GM12878 (cell line): ENCODE measurements around the gene BMI1. TPM values are rescaled to one million over a fixed set of nuclear protein-coding genes. Genes with fewer than 3 reads are reported as not detected.

ENCODE experiments used
- ATAC-seq: fragments of 200-7000 bp; cut with Tn5 transposase; 3 replicates; pipeline ENCODE4 v1.9.1; 2020; ENCODE audit warnings: mild to moderate bottlenecking, moderate library complexity
- BruUV-seq: library from RNA; stranded (reverse); fragments of 400-500 nt; replicated peaks from 2 replicates; lab custom pipeline; 2021; lab: Mats Ljungman, UMichigan
- CTCF ChIA-PET: fragments of 300-600 bp; sonication (Branson Sonifier 250); formaldehyde crosslinking; extraction: SDS; loops from one replicate; lab custom pipeline; 2021; ENCODE audit warnings: inconsistent platforms; lab: Yijun Ruan, JAX
- POLR2A ChIA-PET: fragments of 350-600 bp; formaldehyde crosslinking; extraction: SDS; loops from one replicate; lab custom pipeline; 2021; ENCODE audit warnings: inconsistent platforms; lab: Charles Lee
- RAD21 ChIA-PET: fragments of 300-600 bp; sonication (Branson Sonifier 250); formaldehyde crosslinking; loops from one replicate; lab custom pipeline; 2023; ENCODE audit warnings: antibody characterized with exemption; ENCODE audit not compliant: unreplicated experiment; lab: Charles Lee
- SMC1A ChIA-PET: fragments of 300-600 bp; sonication (Branson Sonifier 250); formaldehyde crosslinking; loops from one replicate; lab custom pipeline; 2023; ENCODE audit not compliant: unreplicated experiment, uncharacterized antibody; lab: Charles Lee
- DNase-seq: peaks from one replicate; pipeline ENCODE4 v3.0.0-alpha.2; 2011; ENCODE audit warnings: low read depth, low spot score
- FAIRE-seq: peaks from 3 replicates; lab custom pipeline; 2011; peaks lifted over from hg19 to GRCh38; lab: Jason Lieb, UNC
- H2AFZ ChIP-seq: 2 replicates; pipeline ENCODE4 v1.6.0; 2011; ENCODE audit warnings: low read depth, low read length, control low read depth; ENCODE audit not compliant: control insufficient read depth
- H3K27ac ChIP-seq: 2 replicates; pipeline ENCODE4 v1.5.1; 2011; ENCODE audit warnings: control low read depth; ENCODE audit not compliant: control insufficient read depth, insufficient read depth
- H3K27me3 ChIP-seq, 2 experiments: replicated peaks in 1 of 2; 2 replicates each; pipeline versions ENCODE4 v1.6.0 to v1.6.1; 2011; ENCODE audit warnings: low read length in 1 of 2; ENCODE audit not compliant: control insufficient read depth in 2 of 2, insufficient read depth in 2 of 2
- H3K36me3 ChIP-seq, 2 experiments: 2 replicates each; pipeline ENCODE4 v1.5.1; 2011; ENCODE audit warnings: low read length in 1 of 2; ENCODE audit not compliant: control insufficient read depth in 2 of 2, insufficient read depth in 2 of 2
- H3K4me1 ChIP-seq: 2 replicates; pipeline ENCODE4 v1.6.1; 2011; ENCODE audit warnings: mild to moderate bottlenecking, low read length, moderate library complexity, mixed read lengths; ENCODE audit not compliant: control insufficient read depth, insufficient read depth
- H3K4me2 ChIP-seq: 2 replicates; pipeline ENCODE4 v1.6.0; 2011; ENCODE audit warnings: control low read depth; ENCODE audit not compliant: control insufficient read depth, insufficient read depth
- H3K4me3 ChIP-seq: fragments of 200-600 bp; sonication (generic); 2 replicates; pipeline ENCODE4 v1.5.1; 2016
- H3K79me2 ChIP-seq: 2 replicates; pipeline ENCODE4 v1.6.0; 2011; ENCODE audit warnings: low read length; ENCODE audit not compliant: control insufficient read depth, insufficient read depth
- H3K9ac ChIP-seq: 2 replicates; pipeline ENCODE4 v1.8.0; 2011; ENCODE audit warnings: low read length, control low read depth, mixed read lengths; ENCODE audit not compliant: control insufficient read depth, insufficient read depth
- H3K9me3 ChIP-seq: replicated peaks from 3 replicates; pipeline ENCODE4 v1.5.1; 2011; ENCODE audit warnings: mild to moderate bottlenecking, low read length; ENCODE audit not compliant: control insufficient read depth, insufficient read depth
- H4K20me1 ChIP-seq: 2 replicates; pipeline ENCODE4 v1.6.0; 2011; ENCODE audit not compliant: control insufficient read depth, insufficient read depth
- CREM ChIP-seq: IDR thresholded peaks from 2 replicates; pipeline ENCODE4 v1.6.1; 2014; ENCODE audit warnings: antibody characterized with exemption, low read depth
- HCFC1 ChIP-seq: fragments of 150-350 bp; IDR thresholded peaks from 2 replicates; pipeline ENCODE4 v1.6.1; 2014; ENCODE audit warnings: low read length
- MEF2A ChIP-seq: IDR thresholded peaks from 2 replicates; pipeline ENCODE4 v1.6.1; 2011; ENCODE audit warnings: low read depth, mild to moderate bottlenecking, low read length, moderate library complexity; ENCODE audit not compliant: insufficient read depth
- NFXL1 ChIP-seq: fragments of 450-650 bp; IDR thresholded peaks from 2 replicates; pipeline ENCODE4 v1.6.1; 2017; ENCODE audit warnings: antibody characterized with exemption, mild to moderate bottlenecking, borderline replicate concordance
- PAX5 ChIP-seq: IDR thresholded peaks from 2 replicates; pipeline ENCODE4 v1.6.1; 2011; ENCODE audit warnings: low read depth, low read length, borderline replicate concordance
- PML ChIP-seq: IDR thresholded peaks from 2 replicates; pipeline ENCODE4 v1.6.1; 2012; ENCODE audit warnings: low read length, inconsistent platforms
- RCOR1 ChIP-seq: conservative IDR thresholded peaks from 2 replicates; pipeline ENCODE4 v1.6.1; 2012; ENCODE audit warnings: low read depth, low read length, improper control_type of control experiment
- TCF3 ChIP-seq: IDR thresholded peaks from 2 replicates; pipeline ENCODE4 v1.6.1; 2012; ENCODE audit warnings: low read depth, mild to moderate bottlenecking, low read length, borderline replicate concordance; ENCODE audit not compliant: insufficient read depth
- ZNF384 ChIP-seq: IDR thresholded peaks from 2 replicates; pipeline ENCODE4 v1.6.1; 2012; ENCODE audit warnings: low read depth, mild to moderate bottlenecking, low read length, improper control_type of control experiment, borderline replicate concordance
- WGBS: methylation state at CpG from one replicate; pipeline ENCODE4 v1.1.6; 2016; ENCODE audit warnings: low lambda C conversion rate; ENCODE audit not compliant: insufficient replicate concordance, insufficient coverage; ENCODE audit errors: missing lambda C conversion rate; 5-methylcytosine and 5-hydroxymethylcytosine counted together
- in situ Hi-C: fragments of 300-500 bp; cut with MboI; formaldehyde crosslinking; loops from 9 replicates; pipeline ENCODE4 v1.14.3; 2018; ENCODE audit warnings: mixed read lengths
- intact Hi-C: fragments of 100-400 bp; cut with micrococcal nuclease; formaldehyde crosslinking; loops from one replicate; pipeline ENCODE4 v1.14.2; 2022; ENCODE audit not compliant: unreplicated experiment
- polyA plus RNA-seq, 11 experiments: library from polyadenylated mRNA; depleted of rRNA in 4 of 11; unstranded in 6 of 11; stranded (reverse) in 5 of 11; fragments of >200 nt; fragmentation: Nextera tagmentation in 4 of 11; fragmentation: Illumina TruSeq in 1 of 11; extraction: Ambion mirVana in 4 of 11; extraction: Trizol in 1 of 11; gene quantifications; 1 replicate in 1 of 11; 2 replicates in 10 of 11; pipeline versions ENCODE4 v1.2.1 to v1.2.3, GENCODE V29; 2011 to 2016; ENCODE audit warnings: inconsistent platforms in 2 of 11, missing spikeins in 2 of 11, low read depth in 1 of 11
- total RNA-seq, 4 experiments: library from RNA; depleted of rRNA in 3 of 4; stranded (reverse); fragments of >200 nt in 3 of 4; fragmentation: Illumina TruSeq in 1 of 4; extraction: Trizol in 1 of 4; gene quantifications; 2 replicates each; pipeline versions ENCODE4 v1.2.1 to v1.2.3, GENCODE V29; 2013 to 2021
- TF ChIP-seq, protein P1 (sequence below): IDR thresholded peaks from 2 replicates; pipeline ENCODE4 v1.6.1; 2011; ENCODE audit warnings: mild to moderate bottlenecking, low read depth, low read length, moderate library complexity; ENCODE audit not compliant: insufficient replicate concordance
- TF ChIP-seq, protein P2 (sequence below): fragments of 450-650 bp; formaldehyde crosslinking; IDR thresholded peaks from 2 replicates; pipeline ENCODE4 v1.5.0; 2022; ENCODE audit warnings: mild to moderate bottlenecking, missing genetic modification characterization
- TF ChIP-seq, protein P3 (sequence below): fragments of 450-650 bp; IDR thresholded peaks from 2 replicates; pipeline ENCODE4 v1.6.1; 2016; ENCODE audit warnings: mild to moderate bottlenecking
- TF ChIP-seq, protein P4 (sequence below): fragments of 450-650 bp; IDR thresholded peaks from 2 replicates; pipeline ENCODE4 v1.6.1; 2017; ENCODE audit warnings: low read depth, mild to moderate bottlenecking, moderate library complexity

BMI1 gene
- total and polyA plus RNA-seq, 10 of the 15 experiments (the other 5 are each of a cell fraction or from before 2014, with no cell fraction given): 8.0 to 49.7 (median 25.8) TPM

DNA sequence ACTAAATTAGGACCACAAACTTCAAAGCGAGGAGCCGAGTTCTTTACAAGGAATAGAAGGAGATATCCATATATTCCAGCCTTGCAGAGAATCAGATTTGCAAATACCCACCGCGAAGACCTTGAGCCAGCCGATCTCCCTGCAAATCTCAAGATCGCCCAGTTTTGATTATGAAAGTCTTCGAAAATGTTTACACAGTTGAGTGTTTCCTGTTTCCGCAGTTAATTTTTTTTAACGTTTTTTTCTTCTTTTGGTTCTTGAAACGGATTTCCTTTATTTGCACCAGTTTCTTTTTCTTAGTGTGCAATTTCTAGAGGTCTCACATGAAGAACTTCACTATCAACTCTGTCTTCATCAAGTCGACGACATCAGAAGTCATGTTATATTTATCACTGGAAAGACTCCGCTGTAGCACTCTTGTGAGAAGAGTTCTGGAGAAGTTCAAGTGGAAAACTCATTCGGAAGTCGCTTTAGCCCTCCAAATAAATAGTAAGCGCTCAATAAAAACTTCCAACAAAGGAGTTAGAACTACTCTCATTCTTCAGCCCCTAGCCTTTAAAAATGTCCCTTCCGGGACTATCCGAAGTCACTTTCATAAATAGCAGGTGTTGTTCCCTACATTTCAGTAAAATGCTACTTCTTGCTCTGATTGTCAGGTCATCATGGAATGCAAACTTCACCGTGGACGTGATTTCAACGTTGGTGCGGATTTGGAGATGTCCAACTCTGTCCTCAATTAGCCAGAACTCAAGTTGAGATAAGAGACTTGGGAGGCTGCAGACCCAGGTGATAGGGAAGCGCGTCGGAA is 12.5 kb downstream of the BMI1 start (continued):
- TF ChIP-seq, protein P1, sequence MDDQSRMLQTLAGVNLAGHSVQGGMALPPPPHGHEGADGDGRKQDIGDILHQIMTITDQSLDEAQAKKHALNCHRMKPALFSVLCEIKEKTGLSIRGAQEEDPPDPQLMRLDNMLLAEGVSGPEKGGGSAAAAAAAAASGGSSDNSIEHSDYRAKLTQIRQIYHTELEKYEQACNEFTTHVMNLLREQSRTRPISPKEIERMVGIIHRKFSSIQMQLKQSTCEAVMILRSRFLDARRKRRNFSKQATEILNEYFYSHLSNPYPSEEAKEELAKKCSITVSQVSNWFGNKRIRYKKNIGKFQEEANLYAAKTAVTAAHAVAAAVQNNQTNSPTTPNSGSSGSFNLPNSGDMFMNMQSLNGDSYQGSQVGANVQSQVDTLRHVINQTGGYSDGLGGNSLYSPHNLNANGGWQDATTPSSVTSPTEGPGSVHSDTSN: no peak
- TF ChIP-seq TCF3 (no peak), MEF2A (no peak), PAX5 (no peak)

DNA sequence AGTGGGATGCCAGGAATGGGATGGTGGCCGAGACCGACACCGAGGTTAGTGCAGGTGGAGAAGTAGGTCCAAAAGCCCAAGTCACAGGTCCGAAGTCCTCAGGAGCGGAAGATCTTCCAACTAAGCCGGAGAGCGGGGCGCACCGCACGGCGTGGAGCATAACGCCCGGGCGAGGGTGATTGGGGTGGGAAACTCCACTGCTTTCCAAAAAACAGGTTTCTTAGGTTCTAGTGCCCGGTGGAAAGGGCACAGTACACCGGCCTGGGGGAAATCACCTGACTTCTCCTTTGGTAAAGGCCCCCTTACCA is 13.0 kb downstream of the BMI1 start:
- ATAC-seq (no peak), DNase-seq (no peak), FAIRE-seq (no peak)
- Histone ChIP-seq H3K4me2 (peak overlapping the region; percentile 66; the same call in 1 of the 2 replicates), H3K9ac (no peak overlapping the region), H3K27me3 (peaks cover 8 to 25% of the 10 kb centered on the region in 2 experiments), H3K27ac (no peak overlapping the region), H2AFZ (no peak overlapping the region), H3K4me3 (no peak overlapping the region), H3K9me3 (no peaks in the 10 kb centered on the region; the same call in 2 of the 3 replicates), H3K4me1 (peaks cover 24% of the 10 kb centered on the region), H3K79me2 (no peaks in the 10 kb centered on the region), H3K36me3 (peaks cover 2 to 12% of the 10 kb centered on the region in 2 experiments; a peak in 3 of 4 replicates), H4K20me1 (no peaks in the 10 kb centered on the region)
- CTCF ChIA-PET: no interaction called here
- intact Hi-C loops: no loop called here
- in situ Hi-C loops: no loop called here
- POLR2A ChIA-PET: no interaction called here
- SMC1A ChIA-PET: no interaction called here
- BruUV-seq: no TSS peak
- RAD21 ChIA-PET: no interaction called here
- WGBS: 99% methylated on average over 16 of the region's 16 CpGs
- no peak for TF ChIP-seq NFXL1
- TF ChIP-seq, protein P2, sequence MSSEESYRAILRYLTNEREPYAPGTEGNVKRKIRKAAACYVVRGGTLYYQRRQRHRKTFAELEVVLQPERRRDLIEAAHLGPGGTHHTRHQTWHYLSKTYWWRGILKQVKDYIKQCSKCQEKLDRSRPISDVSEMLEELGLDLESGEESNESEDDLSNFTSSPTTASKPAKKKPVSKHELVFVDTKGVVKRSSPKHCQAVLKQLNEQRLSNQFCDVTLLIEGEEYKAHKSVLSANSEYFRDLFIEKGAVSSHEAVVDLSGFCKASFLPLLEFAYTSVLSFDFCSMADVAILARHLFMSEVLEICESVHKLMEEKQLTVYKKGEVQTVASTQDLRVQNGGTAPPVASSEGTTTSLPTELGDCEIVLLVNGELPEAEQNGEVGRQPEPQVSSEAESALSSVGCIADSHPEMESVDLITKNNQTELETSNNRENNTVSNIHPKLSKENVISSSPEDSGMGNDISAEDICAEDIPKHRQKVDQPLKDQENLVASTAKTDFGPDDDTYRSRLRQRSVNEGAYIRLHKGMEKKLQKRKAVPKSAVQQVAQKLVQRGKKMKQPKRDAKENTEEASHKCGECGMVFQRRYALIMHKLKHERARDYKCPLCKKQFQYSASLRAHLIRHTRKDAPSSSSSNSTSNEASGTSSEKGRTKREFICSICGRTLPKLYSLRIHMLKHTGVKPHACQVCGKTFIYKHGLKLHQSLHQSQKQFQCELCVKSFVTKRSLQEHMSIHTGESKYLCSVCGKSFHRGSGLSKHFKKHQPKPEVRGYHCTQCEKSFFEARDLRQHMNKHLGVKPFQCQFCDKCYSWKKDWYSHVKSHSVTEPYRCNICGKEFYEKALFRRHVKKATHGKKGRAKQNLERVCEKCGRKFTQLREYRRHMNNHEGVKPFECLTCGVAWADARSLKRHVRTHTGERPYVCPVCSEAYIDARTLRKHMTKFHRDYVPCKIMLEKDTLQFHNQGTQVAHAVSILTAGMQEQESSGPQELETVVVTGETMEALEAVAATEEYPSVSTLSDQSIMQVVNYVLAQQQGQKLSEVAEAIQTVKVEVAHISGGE (CRISPR knock-in tag): no peak
- no peak for TF ChIP-seq ZNF384
- no peak for TF ChIP-seq CREM
- TF ChIP-seq RCOR1: no peak
- TF ChIP-seq HCFC1: no peak
- TF ChIP-seq, protein P3, sequence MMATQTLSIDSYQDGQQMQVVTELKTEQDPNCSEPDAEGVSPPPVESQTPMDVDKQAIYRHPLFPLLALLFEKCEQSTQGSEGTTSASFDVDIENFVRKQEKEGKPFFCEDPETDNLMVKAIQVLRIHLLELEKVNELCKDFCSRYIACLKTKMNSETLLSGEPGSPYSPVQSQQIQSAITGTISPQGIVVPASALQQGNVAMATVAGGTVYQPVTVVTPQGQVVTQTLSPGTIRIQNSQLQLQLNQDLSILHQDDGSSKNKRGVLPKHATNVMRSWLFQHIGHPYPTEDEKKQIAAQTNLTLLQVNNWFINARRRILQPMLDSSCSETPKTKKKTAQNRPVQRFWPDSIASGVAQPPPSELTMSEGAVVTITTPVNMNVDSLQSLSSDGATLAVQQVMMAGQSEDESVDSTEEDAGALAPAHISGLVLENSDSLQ: no peak
- TF ChIP-seq, protein P4, sequence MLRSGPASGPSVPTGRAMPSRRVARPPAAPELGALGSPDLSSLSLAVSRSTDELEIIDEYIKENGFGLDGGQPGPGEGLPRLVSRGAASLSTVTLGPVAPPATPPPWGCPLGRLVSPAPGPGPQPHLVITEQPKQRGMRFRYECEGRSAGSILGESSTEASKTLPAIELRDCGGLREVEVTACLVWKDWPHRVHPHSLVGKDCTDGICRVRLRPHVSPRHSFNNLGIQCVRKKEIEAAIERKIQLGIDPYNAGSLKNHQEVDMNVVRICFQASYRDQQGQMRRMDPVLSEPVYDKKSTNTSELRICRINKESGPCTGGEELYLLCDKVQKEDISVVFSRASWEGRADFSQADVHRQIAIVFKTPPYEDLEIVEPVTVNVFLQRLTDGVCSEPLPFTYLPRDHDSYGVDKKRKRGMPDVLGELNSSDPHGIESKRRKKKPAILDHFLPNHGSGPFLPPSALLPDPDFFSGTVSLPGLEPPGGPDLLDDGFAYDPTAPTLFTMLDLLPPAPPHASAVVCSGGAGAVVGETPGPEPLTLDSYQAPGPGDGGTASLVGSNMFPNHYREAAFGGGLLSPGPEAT: no peak
- no peak for TF ChIP-seq PML
